ENCODE data around the gene CCL14.

CCL14 gene

GRCh38 chr17:35988164-35988563 is 1.6 kb upstream of the CCL14 start:
- DNase-seq, result no peak

GRCh38 chr17:35984140-35984539 is 2.4 kb downstream of the CCL14 start:
- no peak for DNase-seq

DNA sequence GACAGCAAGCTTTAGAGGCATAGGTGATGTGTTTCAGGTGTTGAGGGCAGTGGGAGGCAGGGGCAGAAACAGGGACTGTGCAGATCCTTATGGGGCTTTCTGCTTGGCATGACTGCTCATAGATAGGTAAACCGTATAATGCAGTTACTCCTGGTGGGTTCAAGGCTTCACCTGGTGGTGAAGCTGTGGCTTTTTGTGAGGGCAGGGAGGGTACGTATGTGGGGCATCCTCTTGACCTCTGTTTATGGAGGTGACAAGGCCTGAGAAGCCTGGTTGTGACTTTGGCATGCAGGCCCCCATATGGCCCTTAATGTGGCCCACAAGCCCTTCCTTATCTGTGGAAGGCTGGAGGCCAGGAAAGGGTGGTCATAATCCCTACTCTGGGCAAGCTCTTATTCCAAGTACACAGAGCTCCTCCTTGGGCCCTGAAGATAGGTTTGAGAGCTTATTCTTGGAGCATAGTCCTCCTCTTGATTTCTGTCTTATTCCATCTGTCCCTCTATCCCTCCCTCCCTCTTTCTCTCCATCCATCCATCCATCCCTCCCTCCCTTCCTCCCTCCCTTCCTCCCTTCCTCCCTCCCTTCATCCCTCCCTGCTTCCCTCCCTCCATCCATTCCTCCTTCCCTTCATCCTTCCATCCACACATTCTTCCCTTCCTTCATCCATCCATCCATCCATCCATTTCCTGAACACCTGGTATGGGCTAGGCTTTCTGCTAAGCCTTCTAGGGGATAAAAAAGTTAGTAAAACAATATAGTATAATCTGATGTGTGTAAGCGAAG is 3.9 kb downstream of the CCL14 start:
- DNase-seq, result no peak

DNA sequence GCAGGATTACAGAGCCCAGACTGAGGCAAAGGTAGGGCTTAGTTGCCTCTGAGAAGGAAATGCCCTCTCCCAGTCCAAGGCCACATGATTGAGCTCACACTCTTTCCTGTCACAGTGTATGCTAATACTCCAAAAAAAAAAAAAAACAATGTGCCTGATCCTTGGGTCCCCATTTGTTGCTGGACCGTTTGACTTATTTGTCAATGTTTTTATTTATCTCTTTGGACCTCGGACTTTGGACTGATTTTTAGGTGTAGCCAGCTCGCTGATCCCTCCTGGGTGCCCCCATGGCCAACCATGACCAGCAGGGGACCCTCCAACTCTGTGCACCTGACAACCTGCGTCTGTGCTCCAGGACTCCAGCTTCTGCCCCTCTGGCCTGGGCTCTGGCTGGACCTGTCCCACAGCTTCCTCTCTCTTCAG is 4.6 kb downstream of the CCL14 start:
- DNase-seq, result no peak

GRCh38 chr17:35981246-35981645 is 5.3 kb downstream of the CCL14 start, which contains the start of gene CCL16:
Gene CCL16 (minus strand): TSS chr17:35981497. CDS start chr17:35981420, 77 bp downstream.
- no peak for DNase-seq

DNA sequence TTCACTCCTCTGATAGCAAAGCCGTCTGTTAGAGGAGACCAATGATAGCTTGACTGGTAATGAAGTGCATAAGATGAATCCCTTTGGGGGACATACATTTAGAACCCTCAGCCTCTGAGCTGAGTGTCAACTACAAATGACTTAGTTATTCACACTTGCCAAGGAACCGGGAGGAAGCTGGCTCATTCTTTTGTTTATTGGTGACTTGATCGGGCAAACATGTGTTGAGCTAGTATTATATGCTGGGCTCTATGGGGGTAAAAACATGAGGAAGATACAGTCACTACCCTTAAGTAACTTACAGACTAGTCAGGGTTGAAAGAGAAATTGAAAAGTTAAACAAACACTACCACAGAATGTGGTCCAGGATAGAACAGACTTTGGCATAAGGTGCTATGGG is 8.2 kb downstream of the CCL14 start:
- no peak for DNase-seq

GRCh38 chr17:35977509-35977908 is 9.0 kb downstream of the CCL14 start:
- DNase-seq, result no peak

DNA sequence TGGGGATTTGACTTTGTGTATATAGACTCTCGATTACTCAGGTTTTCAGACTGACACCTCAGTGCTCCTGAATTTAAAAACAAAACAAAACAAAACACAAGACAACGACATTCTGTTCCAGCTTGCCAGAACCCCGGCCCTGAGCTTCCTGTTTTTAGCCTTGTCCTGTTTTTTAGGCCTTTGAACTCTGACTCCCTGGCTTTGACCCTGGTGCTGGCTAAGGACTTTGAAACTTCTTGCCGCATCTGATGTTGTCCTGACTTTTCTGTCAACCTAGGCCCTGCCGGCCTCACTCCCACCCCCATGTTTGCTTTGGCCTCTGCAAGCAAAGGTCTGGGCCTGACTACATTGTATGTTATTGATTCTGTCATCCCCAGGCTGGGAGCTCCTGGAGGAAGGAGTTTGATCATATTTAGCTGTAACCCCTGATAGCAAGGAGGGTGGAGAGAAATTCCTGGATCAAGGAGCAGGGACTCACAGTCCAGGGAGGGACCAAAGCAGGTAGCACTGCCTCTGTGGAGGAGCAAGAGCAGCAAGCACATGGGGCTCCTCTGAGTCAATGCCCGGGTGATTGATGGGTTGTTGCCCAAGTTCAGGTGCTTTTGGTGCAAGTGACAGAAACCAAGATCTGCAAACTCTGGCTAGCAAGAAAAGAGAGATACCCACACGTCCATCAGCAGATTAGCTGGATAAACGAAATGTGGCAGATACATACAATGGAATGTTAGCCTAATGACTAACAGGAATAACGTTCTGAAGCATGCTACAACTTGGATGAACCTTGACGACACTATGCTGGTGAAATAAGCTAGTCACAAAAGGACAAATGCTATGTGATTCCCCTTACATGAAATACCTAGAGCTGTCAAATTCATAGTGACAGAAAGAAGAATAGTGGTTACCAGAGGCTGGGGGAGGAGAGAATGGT is 12.9 kb downstream of the CCL14 start:
- DNase-seq, result no peak

DNA sequence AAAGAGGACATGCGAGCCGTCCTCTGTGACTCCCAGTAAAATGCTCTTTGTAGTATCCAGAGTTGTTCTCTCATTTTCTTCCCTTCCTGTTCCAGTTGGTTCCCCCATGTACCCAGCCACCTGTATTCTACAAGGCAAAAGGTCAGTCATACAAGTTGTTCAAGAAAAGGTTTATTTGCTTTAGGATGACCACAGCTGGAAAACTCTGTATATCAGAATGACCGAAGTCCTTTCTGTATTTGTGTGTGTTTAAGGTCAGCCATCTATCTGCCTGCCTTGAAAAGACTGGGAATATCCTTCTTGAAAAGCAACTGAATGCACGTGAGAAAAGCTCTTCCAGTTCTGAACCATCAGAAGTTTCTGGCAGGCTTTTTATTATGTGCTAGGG is 13.6 kb downstream of the CCL14 start:
- no peak for DNase-seq

DNA sequence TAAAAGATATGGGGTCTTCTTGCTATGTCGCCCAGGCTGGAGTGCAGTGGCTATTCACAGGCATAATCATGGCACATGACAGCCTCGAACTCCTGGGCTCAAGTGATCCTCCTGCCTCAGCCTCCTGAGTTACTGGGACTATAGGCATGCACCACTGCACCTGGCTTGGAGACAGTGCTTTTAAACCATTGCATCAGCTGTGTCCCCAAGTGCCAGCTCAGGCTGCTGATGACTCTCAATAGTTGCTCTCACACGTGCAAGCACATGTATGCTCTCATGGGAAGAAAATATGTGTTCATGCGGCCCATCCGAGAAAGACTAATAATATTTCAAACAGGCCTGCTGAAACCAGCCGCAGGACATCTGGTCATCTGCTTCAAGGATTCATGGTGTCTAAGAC is 14.0 kb downstream of the CCL14 start:
- DNase-seq, result no peak

- DNase-seq, result no peak
These were observed 14.5 kb downstream of the CCL14 start for GRCh38 chr17:35972066-35972465.

DNA sequence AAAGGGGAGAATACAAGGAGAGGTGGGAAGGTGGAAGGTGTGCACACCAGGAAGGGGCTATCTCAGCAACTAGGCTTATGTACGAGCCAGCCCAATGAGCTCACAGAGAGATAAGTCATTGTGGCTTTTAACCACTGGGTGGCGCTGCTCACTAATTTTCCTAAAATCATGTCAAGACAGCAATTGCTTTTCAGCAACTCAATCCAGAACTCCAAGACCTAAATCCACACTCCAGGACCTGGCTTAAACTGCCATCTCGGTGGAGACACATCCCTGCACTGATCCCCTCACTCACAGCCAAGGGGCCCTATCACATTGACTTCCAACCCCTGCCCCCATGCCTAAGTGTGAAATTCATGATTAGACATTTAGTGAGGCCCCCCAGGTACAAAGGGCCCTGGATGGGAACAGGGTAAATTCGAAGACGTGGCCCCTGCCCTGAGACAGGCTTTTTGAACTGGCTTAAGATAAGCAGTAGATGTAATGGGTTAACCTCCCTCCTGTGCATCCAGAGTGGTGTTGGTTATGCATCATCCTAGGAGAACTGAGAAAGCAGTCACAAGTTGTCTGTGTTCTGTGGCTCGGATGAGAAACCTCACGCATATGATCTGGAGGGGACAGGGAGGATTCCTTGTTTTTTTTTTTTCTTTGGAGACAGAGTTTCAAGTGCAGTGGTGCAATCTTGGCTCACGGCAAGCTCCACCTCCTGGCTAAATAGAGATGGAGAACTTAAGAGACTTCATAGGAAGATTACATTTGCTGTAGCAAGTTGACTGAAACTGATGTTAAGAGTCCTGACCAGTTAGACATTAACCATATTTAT is 16.8 kb downstream of the CCL14 start:
- DNase-seq, result peak; percentile 81

GRCh38 chr17:35968520-35969054 is 17.9 kb downstream of the CCL14 start:
- DNase-seq, result no peak

DNA sequence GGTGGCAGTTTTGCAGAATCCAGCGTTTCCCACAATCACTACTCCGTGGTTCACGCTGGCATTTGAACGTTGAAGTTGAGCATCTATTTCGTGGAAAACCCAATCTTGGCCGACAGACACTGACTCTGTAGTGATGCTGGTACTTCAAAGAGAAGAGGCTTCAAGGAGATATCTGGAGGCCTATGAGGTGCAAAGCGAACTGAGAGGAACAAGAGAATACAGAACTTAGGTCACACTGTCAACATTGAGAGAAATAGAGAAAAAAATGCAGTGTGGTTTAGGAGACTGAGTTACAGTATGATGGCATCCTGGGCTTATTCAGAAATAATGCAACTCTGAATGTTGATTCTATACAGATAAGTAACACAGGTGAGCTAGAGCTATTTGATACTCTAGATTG is 21.3 kb downstream of the CCL14 start:
- no peak for DNase-seq

DNA sequence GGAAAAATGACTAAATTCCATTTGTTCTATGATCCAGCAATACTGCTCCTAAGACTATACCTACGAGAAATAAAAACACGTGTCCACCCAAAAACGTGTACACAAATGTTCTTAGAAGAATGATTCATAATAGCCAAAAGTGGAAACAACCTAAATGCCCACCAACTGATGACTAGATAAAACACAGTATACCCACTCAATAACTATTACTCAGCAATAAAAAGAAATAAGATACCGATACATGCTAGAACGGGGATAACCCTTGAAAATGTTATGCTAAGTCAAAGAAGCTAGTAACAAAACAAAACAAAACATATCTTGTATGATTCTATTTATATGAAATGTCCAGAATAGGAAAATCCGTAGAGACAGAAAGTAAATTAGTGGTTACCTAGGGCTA is 22.9 kb downstream of the CCL14 start:
- DNase-seq, result no peak

GRCh38 chr17:35953720-35954119 is 32.8 kb downstream of the CCL14 start:
- DNase-seq, result no peak

- no peak for DNase-seq
These were observed 37.1 kb downstream of the CCL14 start for GRCh38 chr17:35949401-35949800.

- DNase-seq, result no peak
These were observed 38.4 kb downstream of the CCL14 start for GRCh38 chr17:35948092-35948491.

DNA sequence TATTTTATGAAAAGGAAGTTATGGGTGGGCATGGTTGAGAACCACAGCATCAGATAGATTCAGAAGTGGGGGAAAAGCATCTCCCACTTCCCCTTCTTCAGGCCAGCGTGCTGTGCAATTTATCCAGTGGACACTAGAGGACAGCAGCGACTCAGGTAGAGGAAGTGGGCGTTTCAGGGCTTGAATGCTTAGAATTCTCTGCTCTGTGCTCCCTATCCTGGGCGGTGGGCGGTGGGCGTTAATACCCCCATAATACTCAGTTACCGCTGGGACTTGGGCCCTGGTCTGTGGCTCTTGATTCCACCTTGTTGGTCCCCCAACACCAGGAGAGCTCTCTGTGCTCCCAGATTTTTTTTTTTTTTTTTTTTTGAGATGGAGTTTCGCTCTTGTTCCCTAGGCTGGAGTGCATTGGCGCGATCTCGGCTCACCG is 39.4 kb downstream of the CCL14 start:
- DNase-seq, result peak; percentile 50

- DNase-seq, result no peak
These were observed 42.4 kb downstream of the CCL14 start for GRCh38 chr17:35944151-35944550.

DNA sequence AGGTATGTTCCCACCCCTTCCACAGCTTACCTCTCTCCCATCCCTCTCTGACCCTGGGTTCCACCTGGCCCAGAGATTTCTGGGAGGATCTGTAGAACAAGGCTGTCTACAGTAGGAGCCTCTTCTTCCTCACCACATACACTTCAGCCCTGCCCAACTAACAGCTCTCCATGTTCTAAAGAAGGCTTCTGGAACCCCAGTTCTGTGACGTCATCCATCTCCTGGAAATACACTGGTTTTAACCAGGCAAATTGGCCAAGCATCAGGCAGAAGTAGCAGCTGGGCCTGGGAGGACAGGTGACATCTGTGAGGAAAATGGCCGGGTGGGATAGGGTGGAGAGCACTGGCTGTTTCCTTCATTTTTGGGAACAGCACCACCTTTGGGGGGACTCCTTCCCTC is 43.0 kb downstream of the CCL14 start, which contains the start of gene LYZL6:
Gene LYZL6 (minus strand): TSS at position 177 of the 400 bp plus-strand sequence. CDS start 4,357 bp downstream, outside the sequence.
- no peak for DNase-seq

DNA sequence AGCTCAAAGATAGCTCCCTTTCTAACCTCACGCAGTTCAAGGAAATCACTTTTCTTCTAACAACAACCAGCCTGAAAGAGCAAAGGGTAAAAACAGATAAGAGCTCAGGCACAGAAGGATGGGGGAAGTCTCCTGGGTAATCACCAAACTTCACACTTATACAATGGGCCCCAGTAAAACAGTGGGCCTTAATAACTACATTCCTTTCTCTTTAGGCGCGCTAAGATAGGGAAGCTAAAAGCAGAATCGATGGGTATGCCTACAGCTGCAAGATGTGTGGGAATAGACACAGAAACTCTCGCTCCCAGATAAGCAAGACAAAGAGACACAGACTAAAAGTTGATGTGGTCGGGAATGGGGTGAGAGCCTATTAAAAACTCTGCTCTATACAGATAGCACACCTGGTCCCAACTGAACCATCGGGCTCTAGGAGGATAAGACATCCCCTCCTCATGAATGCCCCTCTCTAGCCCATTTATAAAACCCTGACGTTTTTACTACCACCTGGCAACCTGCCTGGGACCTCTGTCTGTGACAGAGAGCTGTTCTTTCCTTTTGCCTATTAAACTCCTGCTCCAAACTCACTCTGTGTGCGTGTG is 43.8 kb downstream of the CCL14 start:
- no peak for DNase-seq
